DOHH2 (cell line): ENCODE measurements around the gene TRIM15.
A peak's percentile ranks its signal among the peaks of the same experiment; 100 is the strongest.

Source experiments
- H3F3A ChIP-seq: fragments of 200-600 bp; sonication (generic), shearing (Covaris generic); 2 replicates; pipeline ENCODE4 v1.6.0; 2016; ENCODE audit warnings: antibody characterized with exemption, mild to moderate bottlenecking; ENCODE audit not compliant: control insufficient read depth, insufficient read depth
- H3K27ac ChIP-seq: fragments of 200-600 bp; sonication (generic); 2 replicates; pipeline ENCODE4 v1.5.1; 2014; ENCODE audit warnings: low read depth, mild to moderate bottlenecking, low read length, moderate library complexity
- H3K27me3 ChIP-seq: fragments of 200-600 bp; sonication (generic); 2 replicates; pipeline ENCODE4 v1.6.1; 2014; ENCODE audit warnings: mild to moderate bottlenecking, low read length, mixed read lengths; ENCODE audit not compliant: control insufficient read depth
- H3K36me3 ChIP-seq: fragments of 200-600 bp; sonication (generic); 2 replicates; pipeline ENCODE4 v1.6.1; 2014; ENCODE audit warnings: mild to moderate bottlenecking, low read length, moderate library complexity, mixed read lengths; ENCODE audit not compliant: control insufficient read depth
- H3K4me1 ChIP-seq: fragments of 200-600 bp; sonication (generic); 2 replicates; pipeline ENCODE4 v1.6.1; 2014; ENCODE audit warnings: mild to moderate bottlenecking, low read length, mixed read lengths; ENCODE audit not compliant: control insufficient read depth
- H3K4me2 ChIP-seq: fragments of 200-600 bp; sonication (generic); 2 replicates; pipeline ENCODE4 v1.6.0; 2014; ENCODE audit warnings: mild to moderate bottlenecking, low read length, moderate library complexity
- H3K4me3 ChIP-seq: fragments of 200-600 bp; sonication (generic); 2 replicates; pipeline ENCODE4 v1.5.1; 2014; ENCODE audit warnings: mild to moderate bottlenecking, low read length, mixed read lengths
- H3K79me2 ChIP-seq: fragments of 200-600 bp; sonication (generic); 2 replicates; pipeline ENCODE4 v1.6.1; 2014; ENCODE audit warnings: mild to moderate bottlenecking, low read length, mixed read lengths; ENCODE audit not compliant: control insufficient read depth
- H3K9me2 ChIP-seq: fragments of 200-600 bp; sonication (generic); replicated peaks from 2 replicates; pipeline ENCODE4 v1.6.1; 2014; ENCODE audit warnings: mild to moderate bottlenecking, low read length, mixed read lengths; ENCODE audit not compliant: control insufficient read depth
- H3K9me3 ChIP-seq: fragments of 200-600 bp; sonication (generic); 2 replicates; pipeline ENCODE4 v1.6.1; 2014; ENCODE audit warnings: antibody characterized with exemption, low read length, mixed read lengths; ENCODE audit not compliant: control insufficient read depth, insufficient read depth
- H4K20me1 ChIP-seq: fragments of 200-600 bp; sonication (generic); 2 replicates; pipeline ENCODE4 v1.6.0; 2014; ENCODE audit warnings: low read depth, mild to moderate bottlenecking, antibody characterized with exemption, low read length, moderate library complexity; ENCODE audit not compliant: control insufficient read depth, insufficient read depth
- CTCF ChIP-seq: fragments of 200-600 bp; sonication (generic); IDR thresholded peaks from one replicate; pipeline ENCODE4 v1.5.1; 2014; ENCODE audit warnings: antibody characterized with exemption, mild to moderate bottlenecking, low read depth, low read length; ENCODE audit not compliant: poor library complexity, severe bottlenecking
- EZH2phosphoT487 ChIP-seq: fragments of 200-600 bp; sonication (generic); IDR thresholded peaks from 2 replicates; pipeline ENCODE4 v1.6.1; 2017; ENCODE audit warnings: borderline replicate concordance, mild to moderate bottlenecking, antibody characterized with exemption, low read length, moderate library complexity, mixed read lengths

TRIM15 gene

GRCh38 chr6:30211899-30212298 is 48.6 kb downstream of the TRIM15 start:
- no peak overlapping the region for H3K27ac ChIP-seq
- H3K9me3 ChIP-seq: no peaks in the 10 kb centered on the region
- TF ChIP-seq EZH2phosphoT487 (no peak), CTCF (no peak)
- no peaks in the 10 kb centered on the region for H3K27me3 ChIP-seq
- peak overlapping the region; percentile 87 for H3K4me2 ChIP-seq
- H3K4me1 ChIP-seq: peaks cover 79% of the 10 kb centered on the region
- H3K79me2 ChIP-seq: peaks cover 62% of the 10 kb centered on the region
- peaks cover 39% of the 10 kb centered on the region for H3K36me3 ChIP-seq
- H3F3A ChIP-seq: peaks cover 12% of the 10 kb centered on the region
- peaks cover 17% of the 10 kb centered on the region; the same call in 1 of the 2 replicates for H4K20me1 ChIP-seq
- H3K9me2 ChIP-seq: no peaks in the 10 kb centered on the region
- peak overlapping the region; percentile 88 for H3K4me3 ChIP-seq

- Histone ChIP-seq H3K27me3 (no peaks in the 10 kb centered on the region), H3K9me2 (no peaks in the 10 kb centered on the region), H3K9me3 (no peaks in the 10 kb centered on the region), H3K4me1 (peaks cover 68% of the 10 kb centered on the region), H4K20me1 (peaks cover 10% of the 10 kb centered on the region; the same call in 1 of the 2 replicates), H3K79me2 (peaks cover 50% of the 10 kb centered on the region), H3K36me3 (peaks cover 31% of the 10 kb centered on the region), H3K27ac (peak within 1 kb of the TSS; percentile 87), H3K4me2 (peak within 1 kb of the TSS; percentile 87), H3K4me3 (peak within 1 kb of the TSS; percentile 88), H3F3A (peaks cover 14% of the 10 kb centered on the region)
- no peak for TF ChIP-seq CTCF
- TF ChIP-seq EZH2phosphoT487: no peak
Observed at GRCh38 chr6:30212865-30213666, 49.7 kb downstream of the TRIM15 start, which contains the start of gene TRIM26. TSS of gene TRIM26 (minus strand) at chr6:30213406. CDS start at chr6:30199103, 14,303 bp downstream.

DNA sequence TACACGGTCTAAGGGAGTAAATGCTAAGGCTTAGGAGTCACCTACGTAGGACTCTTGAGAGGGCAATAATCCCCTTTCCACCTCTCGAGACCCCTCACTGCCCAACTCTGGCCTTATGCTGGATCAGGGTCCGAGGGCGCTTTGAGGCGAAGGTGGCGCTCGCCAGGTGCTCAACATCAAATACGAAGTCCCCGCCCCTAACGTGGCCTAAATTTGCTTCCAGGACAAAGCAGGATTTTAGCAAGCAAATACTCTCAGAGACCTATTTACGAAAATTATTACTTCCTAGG is 50.3 kb downstream of the TRIM15 start:
- Histone ChIP-seq H3K79me2 (peaks cover 45% of the 10 kb centered on the region), H3K9me3 (no peaks in the 10 kb centered on the region), H3F3A (peaks cover 14% of the 10 kb centered on the region), H3K4me3 (peak overlapping the region; percentile 88), H3K9me2 (no peaks in the 10 kb centered on the region), H3K27me3 (no peaks in the 10 kb centered on the region), H3K27ac (peak overlapping the region; percentile 87), H3K4me2 (peak overlapping the region; percentile 87), H4K20me1 (peaks cover 7% of the 10 kb centered on the region; the same call in 1 of the 2 replicates), H3K4me1 (peaks cover 62% of the 10 kb centered on the region), H3K36me3 (peaks cover 26% of the 10 kb centered on the region)
- TF ChIP-seq CTCF (peak; percentile 32), EZH2phosphoT487 (no peak)
